WTC11 (cell line): ENCODE data around the gene CYTH3. TPM values are rescaled to one million over a fixed set of nuclear protein-coding genes. Genes with fewer than 3 reads are reported as not detected.

Experiments used
- ATAC-seq: fragments of 200-7000 bp; cut with Tn5 transposase; 2 replicates; pipeline ENCODE4 v1.10.0; 2021; ENCODE audit warnings: mild to moderate bottlenecking, moderate library complexity
- CTCF ChIA-PET: fragments of 300-600 bp; sonication (Branson Sonifier 250); formaldehyde crosslinking; loops from one replicate; lab custom pipeline; 2021; ENCODE audit warnings: antibody characterized with exemption; lab: Charles Lee
- POLR2A ChIA-PET: fragments of 350-600 bp; sonication (Branson Sonifier 250); formaldehyde crosslinking; loops from one replicate; lab custom pipeline; 2021; ENCODE audit warnings: antibody characterized with exemption; lab: Charles Lee
- DNase-seq: peaks from one replicate; pipeline ENCODE4 v3.0.0; 2021; ENCODE audit warnings: low spot score
- H3K27ac Mint-ChIP-seq: 2 replicates; pipeline ENCODE4 v1.8.0; 2021; ENCODE audit warnings: mixed read lengths
- H3K27me3 Mint-ChIP-seq: 2 replicates; pipeline ENCODE4 v1.8.0; 2021; ENCODE audit warnings: low read depth, mild to moderate bottlenecking, moderate library complexity, mixed read lengths
- H3K36me3 Mint-ChIP-seq: 2 replicates; pipeline ENCODE4 v1.8.0; 2021; ENCODE audit warnings: mixed read lengths
- H3K4me1 Mint-ChIP-seq: 2 replicates; pipeline ENCODE4 v1.8.0; 2022; ENCODE audit warnings: mixed read lengths
- H3K4me3 Mint-ChIP-seq: 2 replicates; pipeline ENCODE4 v1.8.0; 2021; ENCODE audit warnings: mild to moderate bottlenecking, moderate library complexity, mixed read lengths
- H3K9me3 Mint-ChIP-seq: 2 replicates; pipeline ENCODE4 v1.8.0; 2021; ENCODE audit warnings: mixed read lengths
- AFF4 ChIP-seq: sonication (generic); formaldehyde crosslinking; IDR thresholded peaks from 2 replicates; pipeline ENCODE4 v1.8.1; 2023; ENCODE audit warnings: mild to moderate bottlenecking, missing genetic modification reagents, borderline replicate concordance
- CREM ChIP-seq: sonication (generic); formaldehyde crosslinking; IDR thresholded peaks from 2 replicates; pipeline ENCODE4 v1.8.1; 2022; ENCODE audit warnings: mild to moderate bottlenecking, missing genetic modification reagents, moderate library complexity
- EMX1 ChIP-seq: fragments of 250-450 bp; sonication (Bioruptor Pico); IDR thresholded peaks from 2 replicates; pipeline ENCODE4 v1.8.0; 2021; ENCODE audit warnings: mild to moderate bottlenecking
- FOXK1 ChIP-seq: sonication (generic); formaldehyde crosslinking; IDR thresholded peaks from 2 replicates; pipeline ENCODE4 v1.8.0; 2022; ENCODE audit warnings: mild to moderate bottlenecking, moderate library complexity, missing genetic modification reagents
- MXD4 ChIP-seq: fragments of 250-450 bp; sonication (Bioruptor Pico); IDR thresholded peaks from 2 replicates; pipeline ENCODE4 v1.8.0; 2021; ENCODE audit warnings: mild to moderate bottlenecking, moderate library complexity, borderline replicate concordance
- NFATC4 ChIP-seq: fragments of 250-450 bp; sonication (Bioruptor Pico); IDR thresholded peaks from 2 replicates; pipeline ENCODE4 v1.9.0; 2021; ENCODE audit warnings: mild to moderate bottlenecking
- NFYB ChIP-seq: sonication (generic); formaldehyde crosslinking; conservative IDR thresholded peaks from 2 replicates; pipeline ENCODE4 v1.8.0; 2022; ENCODE audit warnings: low read depth, missing genetic modification reagents
- OVOL2 ChIP-seq: fragments of 250-450 bp; sonication (Bioruptor Pico); IDR thresholded peaks from 2 replicates; pipeline ENCODE4 v1.9.0; 2021; ENCODE audit warnings: mild to moderate bottlenecking, borderline replicate concordance
- RORB ChIP-seq: fragments of 250-450 bp; sonication (Bioruptor Pico); IDR thresholded peaks from 2 replicates; pipeline ENCODE4 v1.9.0; 2021; ENCODE audit warnings: mild to moderate bottlenecking
- SMAD3 ChIP-seq: sonication (generic); formaldehyde crosslinking; IDR thresholded peaks from 2 replicates; pipeline ENCODE4 v1.8.0; 2022; ENCODE audit warnings: missing genetic modification reagents, mild to moderate bottlenecking, borderline replicate concordance
- SOX15 ChIP-seq: fragments of 250-450 bp; sonication (Bioruptor Pico); IDR thresholded peaks from 2 replicates; pipeline ENCODE4 v1.9.0; 2021; ENCODE audit warnings: mild to moderate bottlenecking
- ZMAT4 ChIP-seq: fragments of 250-450 bp; sonication (Bioruptor Pico); IDR thresholded peaks from 2 replicates; pipeline ENCODE4 v1.9.0; 2021; ENCODE audit warnings: mild to moderate bottlenecking
- ZNF263 ChIP-seq: sonication (generic); formaldehyde crosslinking; IDR thresholded peaks from 2 replicates; pipeline ENCODE4 v1.8.1; 2022; ENCODE audit warnings: low read depth, mild to moderate bottlenecking, moderate library complexity, missing genetic modification reagents
- ZNF281 ChIP-seq: sonication (generic); formaldehyde crosslinking; IDR thresholded peaks from 2 replicates; pipeline ENCODE4 v1.8.0; 2023; ENCODE audit warnings: mild to moderate bottlenecking, missing genetic modification reagents
- ZNF423 ChIP-seq: fragments of 250-450 bp; sonication (Bioruptor Pico); IDR thresholded peaks from 2 replicates; pipeline ENCODE4 v2.1.2; 2022; ENCODE audit warnings: mild to moderate bottlenecking, moderate library complexity
- ZSCAN18 ChIP-seq: fragments of 250-450 bp; sonication (Bioruptor Pico); IDR thresholded peaks from 2 replicates; pipeline ENCODE4 v2.1.2; 2022; ENCODE audit warnings: mild to moderate bottlenecking, moderate library complexity
- total RNA-seq: library from RNA; stranded (reverse); gene quantifications from 3 replicates; pipeline ENCODE4 v1.2.3, GENCODE V29; 2021
- TF ChIP-seq, protein P1 (sequence below): sonication (generic); formaldehyde crosslinking; IDR thresholded peaks from 2 replicates; pipeline ENCODE4 v1.8.1; 2023; ENCODE audit warnings: mild to moderate bottlenecking, moderate library complexity, missing genetic modification reagents
- TF ChIP-seq, protein P2 (sequence below): fragments of 250-450 bp; sonication (Bioruptor Pico); IDR thresholded peaks from 2 replicates; pipeline ENCODE4 v1.9.0; 2021; ENCODE audit warnings: moderate library complexity, mild to moderate bottlenecking, inconsistent platforms, borderline replicate concordance

Gene CYTH3
- total RNA-seq, 1 experiment from 2014 or later = 13.2 TPM

DNA sequence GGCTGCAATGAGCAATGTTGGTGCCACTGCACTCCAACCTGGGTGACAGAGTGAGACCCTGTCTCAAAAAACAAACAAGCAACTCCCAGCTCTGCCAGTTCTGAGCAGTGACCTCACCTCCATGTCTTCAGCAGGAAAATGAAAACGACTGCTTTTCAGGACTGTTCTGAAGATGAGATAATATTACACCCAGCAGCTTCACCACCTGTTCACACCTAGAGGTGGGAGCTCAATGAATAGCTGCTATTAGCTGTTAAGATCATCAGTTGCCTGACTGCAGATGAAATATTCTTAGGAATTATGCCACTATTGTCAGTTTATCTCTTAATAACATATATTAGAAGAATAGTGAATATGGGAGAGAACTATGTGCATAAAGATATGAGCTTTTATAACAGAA is 48.4 kb upstream of the CYTH3 start:
- ChIA-PET POLR2A (no interaction called here), CTCF (interaction anchor here (5.3 kb wide), 1 partner anchor 161 kb away, joined by 53 read pairs; no protein-coding TSS in a partner anchor)
- no peak overlapping the region for H3K4me3 Mint-ChIP-seq
- H3K27me3 Mint-ChIP-seq = no peaks in the 10 kb centered on the region
- no peak for ATAC-seq
- H3K27ac Mint-ChIP-seq = no peak overlapping the region
- H3K36me3 Mint-ChIP-seq = no peaks in the 10 kb centered on the region
- DNase-seq = no peak
- peaks cover 16% of the 10 kb centered on the region for H3K4me1 Mint-ChIP-seq
- TF ChIP-seq FOXK1 = no peak
- TF ChIP-seq ZNF423 (CRISPR knock-in tag) = no peak
- no peak for TF ChIP-seq ZNF263 (CRISPR knock-in tag)
- TF ChIP-seq OVOL2 (CRISPR knock-in tag) = no peak
- no peak for TF ChIP-seq CREM (CRISPR knock-in tag)
- no peak for TF ChIP-seq NFATC4 (CRISPR knock-in tag)
- TF ChIP-seq ZMAT4 (CRISPR knock-in tag) = no peak
- no peak for TF ChIP-seq NFYB
- no peak for TF ChIP-seq ZSCAN18 (CRISPR knock-in tag)
- no peak for TF ChIP-seq SOX15 (CRISPR knock-in tag)
- no peak for TF ChIP-seq SMAD3
- TF ChIP-seq EMX1 (CRISPR knock-in tag) = no peak
- no peak for TF ChIP-seq AFF4 (CRISPR knock-in tag)
- TF ChIP-seq, protein P1, sequence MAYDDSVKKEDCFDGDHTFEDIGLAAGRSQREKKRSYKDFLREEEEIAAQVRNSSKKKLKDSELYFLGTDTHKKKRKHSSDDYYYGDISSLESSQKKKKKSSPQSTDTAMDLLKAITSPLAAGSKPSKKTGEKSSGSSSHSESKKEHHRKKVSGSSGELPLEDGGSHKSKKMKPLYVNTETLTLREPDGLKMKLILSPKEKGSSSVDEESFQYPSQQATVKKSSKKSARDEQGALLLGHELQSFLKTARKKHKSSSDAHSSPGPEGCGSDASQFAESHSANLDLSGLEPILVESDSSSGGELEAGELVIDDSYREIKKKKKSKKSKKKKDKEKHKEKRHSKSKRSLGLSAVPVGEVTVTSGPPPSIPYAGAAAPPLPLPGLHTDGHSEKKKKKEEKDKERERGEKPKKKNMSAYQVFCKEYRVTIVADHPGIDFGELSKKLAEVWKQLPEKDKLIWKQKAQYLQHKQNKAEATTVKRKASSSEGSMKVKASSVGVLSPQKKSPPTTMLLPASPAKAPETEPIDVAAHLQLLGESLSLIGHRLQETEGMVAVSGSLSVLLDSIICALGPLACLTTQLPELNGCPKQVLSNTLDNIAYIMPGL (CRISPR knock-in tag) = no peak
- TF ChIP-seq MXD4 = no peak
- no peak for TF ChIP-seq RORB (CRISPR knock-in tag)
- TF ChIP-seq ZNF281 = no peak
- TF ChIP-seq, protein P2, sequence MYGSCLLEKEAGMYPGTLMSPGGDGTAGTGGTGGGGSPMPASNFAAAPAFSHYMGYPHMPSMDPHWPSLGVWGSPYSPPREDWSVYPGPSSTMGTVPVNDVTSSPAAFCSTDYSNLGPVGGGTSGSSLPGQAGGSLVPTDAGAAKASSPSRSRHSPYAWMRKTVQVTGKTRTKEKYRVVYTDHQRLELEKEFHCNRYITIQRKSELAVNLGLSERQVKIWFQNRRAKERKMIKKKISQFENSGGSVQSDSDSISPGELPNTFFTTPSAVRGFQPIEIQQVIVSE (CRISPR knock-in tag) = no peak
- no peaks in the 10 kb centered on the region for H3K9me3 Mint-ChIP-seq
